GM23248 (cell line): ENCODE results near the gene CMIP.

Source experiments
- EZH2 ChIP-seq: fragments of 200-600 bp; sonication (generic); IDR thresholded peaks from 2 replicates; pipeline ENCODE4 v1.6.1; 2018; ENCODE audit warnings: antibody characterized with exemption, mild to moderate bottlenecking; ENCODE audit not compliant: insufficient read depth, poor library complexity, severe bottlenecking
- EZH2phosphoT487 ChIP-seq: fragments of 200-600 bp; sonication (generic); IDR thresholded peaks from 2 replicates; pipeline ENCODE4 v1.6.1; 2018; ENCODE audit warnings: antibody characterized with exemption, moderate library complexity, mild to moderate bottlenecking, low read depth; ENCODE audit not compliant: insufficient read depth

DNA sequence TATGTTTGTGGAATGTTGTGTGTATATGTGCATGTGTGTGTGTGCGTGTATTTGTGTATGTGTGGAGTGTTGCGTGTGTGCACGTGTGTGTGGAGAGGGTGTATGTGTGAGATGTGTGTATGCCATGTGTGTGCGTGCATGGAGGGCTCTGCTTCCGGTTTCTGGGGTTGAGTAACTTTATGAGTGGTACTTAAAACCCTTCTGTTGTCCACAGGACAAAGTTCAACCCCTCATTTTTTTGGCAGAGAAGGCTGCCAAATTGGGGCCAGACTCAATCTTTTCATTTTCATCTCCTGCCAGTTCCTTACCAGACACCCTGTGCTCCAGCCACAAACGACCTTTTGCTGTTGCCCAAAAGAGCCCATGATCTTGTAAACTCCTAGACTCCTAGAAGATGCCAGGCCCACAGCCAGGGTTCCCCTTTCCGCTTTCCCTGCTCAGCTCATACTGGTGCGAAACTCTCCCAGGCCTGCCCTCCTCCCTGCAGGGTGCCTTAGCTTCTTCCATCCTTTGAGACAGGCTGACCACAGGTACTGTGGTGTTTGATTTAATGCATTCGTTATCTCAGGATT, 100.2 kb downstream of the CMIP start:
- TF ChIP-seq EZH2 (no peak), EZH2phosphoT487 (no peak)
